Neutrophil (primary cell): Measurements from ENCODE around the gene ABLIM1.
"Not testable (repeated sequence)": the region's sequence is repeated elsewhere in the genome, so short reads cannot be mapped to it uniquely, and the experiment has no call there.

Source experiments
- H3K27ac ChIP-seq: fragments of 200-600 bp; sonication (generic); 2 replicates; pipeline ENCODE4 v1.5.1; 2016; ENCODE audit warnings: mild to moderate bottlenecking, moderate library complexity
- H3K27me3 ChIP-seq: fragments of 200-600 bp; sonication (generic); 2 replicates; pipeline ENCODE4 v1.6.0; 2016; ENCODE audit warnings: mild to moderate bottlenecking
- H3K36me3 ChIP-seq: fragments of 200-600 bp; sonication (generic); 2 replicates; pipeline ENCODE4 v1.5.1; 2017
- H3K4me1 ChIP-seq, 2 experiments: fragments of 200-600 bp in 1 of 2; sonication (generic) in 1 of 2; 1 replicate in 1 of 2; 2 replicates in 1 of 2; pipeline versions ENCODE4 v1.5.1 to v1.6.1; 2013 to 2016; ENCODE audit warnings: low read depth in 1 of 2, low read length in 1 of 2, mild to moderate bottlenecking in 1 of 2, moderate library complexity in 1 of 2; ENCODE audit not compliant: control insufficient read depth in 1 of 2, insufficient read depth in 1 of 2
- H3K4me3 ChIP-seq, 2 experiments: fragments of 200-600 bp in 1 of 2; sonication (generic) in 1 of 2; 1 replicate in 1 of 2; 2 replicates in 1 of 2; pipeline ENCODE4 v1.5.1; 2013 to 2016; ENCODE audit warnings: low read depth in 1 of 2, low read length in 1 of 2, mild to moderate bottlenecking in 1 of 2, moderate library complexity in 1 of 2
- H3K9me3 ChIP-seq: fragments of 200-600 bp; sonication (generic); 2 replicates; pipeline ENCODE4 v1.5.1; 2016
- TF ChIP-seq, protein P1 (sequence below): fragments of 200-600 bp; sonication (generic); IDR thresholded peaks from 2 replicates; pipeline ENCODE4 v1.5.1; 2016; ENCODE audit warnings: antibody characterized with exemption

ABLIM1 gene

DNA sequence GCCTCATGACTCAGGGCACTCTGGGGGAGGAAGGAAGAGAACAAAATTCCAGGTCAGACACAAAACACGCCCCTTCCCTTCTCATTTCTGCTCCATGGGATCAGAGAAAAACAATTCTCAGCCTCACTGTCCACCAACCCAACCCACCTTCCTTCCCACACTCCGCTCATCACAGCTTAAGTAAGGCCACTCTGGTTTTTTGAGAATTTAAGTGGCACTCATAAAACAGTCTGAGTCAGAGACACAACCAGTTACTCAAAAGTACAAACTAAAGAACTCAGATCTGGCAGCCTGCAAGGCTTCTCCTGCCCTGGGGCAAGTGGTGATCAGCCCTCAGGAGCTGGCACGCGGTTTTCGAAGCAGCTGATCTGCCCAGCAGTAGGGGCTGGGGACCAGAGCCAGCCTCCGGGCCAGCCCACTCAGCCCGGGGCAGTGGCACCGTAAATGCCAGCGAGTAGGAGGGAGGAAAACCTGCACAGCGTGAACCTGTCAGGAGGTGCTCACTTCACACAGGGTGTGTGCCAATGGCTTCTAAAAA, 39.1 kb upstream of the ABLIM1 start:
- TF ChIP-seq, protein P1, sequence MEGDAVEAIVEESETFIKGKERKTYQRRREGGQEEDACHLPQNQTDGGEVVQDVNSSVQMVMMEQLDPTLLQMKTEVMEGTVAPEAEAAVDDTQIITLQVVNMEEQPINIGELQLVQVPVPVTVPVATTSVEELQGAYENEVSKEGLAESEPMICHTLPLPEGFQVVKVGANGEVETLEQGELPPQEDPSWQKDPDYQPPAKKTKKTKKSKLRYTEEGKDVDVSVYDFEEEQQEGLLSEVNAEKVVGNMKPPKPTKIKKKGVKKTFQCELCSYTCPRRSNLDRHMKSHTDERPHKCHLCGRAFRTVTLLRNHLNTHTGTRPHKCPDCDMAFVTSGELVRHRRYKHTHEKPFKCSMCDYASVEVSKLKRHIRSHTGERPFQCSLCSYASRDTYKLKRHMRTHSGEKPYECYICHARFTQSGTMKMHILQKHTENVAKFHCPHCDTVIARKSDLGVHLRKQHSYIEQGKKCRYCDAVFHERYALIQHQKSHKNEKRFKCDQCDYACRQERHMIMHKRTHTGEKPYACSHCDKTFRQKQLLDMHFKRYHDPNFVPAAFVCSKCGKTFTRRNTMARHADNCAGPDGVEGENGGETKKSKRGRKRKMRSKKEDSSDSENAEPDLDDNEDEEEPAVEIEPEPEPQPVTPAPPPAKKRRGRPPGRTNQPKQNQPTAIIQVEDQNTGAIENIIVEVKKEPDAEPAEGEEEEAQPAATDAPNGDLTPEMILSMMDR, result no peak
- Histone ChIP-seq H3K27ac (no peak overlapping the region), H3K36me3 (no peaks in the 10 kb centered on the region), H3K4me1 (no peaks in the 10 kb centered on the region), H3K27me3 (peaks cover under 1% of the 10 kb centered on the region), H3K4me3 (no peak overlapping the region), H3K9me3 (no peaks in the 10 kb centered on the region)

DNA sequence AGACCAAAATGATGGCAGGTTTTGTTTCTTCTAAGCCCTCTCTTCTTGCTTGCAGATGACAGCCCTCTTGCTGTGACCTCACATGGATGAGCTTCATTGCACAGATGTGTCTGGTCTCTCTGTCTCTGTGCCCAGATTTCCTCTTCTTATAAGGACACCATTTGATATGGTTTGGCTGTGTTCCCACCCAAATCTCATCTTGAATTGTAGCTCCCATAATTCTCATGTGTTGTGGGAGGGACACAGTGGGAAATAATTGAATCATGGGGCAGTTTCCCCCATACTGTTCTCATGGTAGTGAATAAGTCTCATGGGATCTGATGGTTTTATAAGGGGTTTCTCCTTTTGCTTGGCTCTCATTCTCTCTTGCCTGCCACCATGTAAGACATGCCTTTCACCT, 38.2 kb upstream of the ABLIM1 start:
- not testable (repeated sequence) for H3K27ac ChIP-seq, H3K9me3 ChIP-seq, H3K36me3 ChIP-seq, H3K4me3 ChIP-seq, H3K27me3 ChIP-seq, H3K4me1 ChIP-seq

DNA sequence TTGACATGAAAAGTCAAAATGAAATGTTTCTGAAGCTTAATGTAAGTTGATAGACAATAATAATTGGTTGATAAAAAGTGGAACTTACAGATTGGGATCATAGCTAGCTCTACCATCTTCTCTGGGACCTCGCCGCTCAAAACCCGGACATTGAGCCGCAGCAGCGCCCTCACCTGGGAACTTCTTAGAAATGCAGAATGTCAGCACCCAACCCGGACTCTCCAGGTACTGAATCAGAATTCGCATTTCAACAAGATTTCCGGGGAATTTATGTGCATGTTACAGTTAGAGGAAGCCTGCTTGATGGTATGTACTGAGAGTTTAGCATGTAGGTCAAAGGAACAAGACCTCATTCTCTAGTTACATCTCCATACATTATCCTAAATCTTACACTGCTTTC, 36.7 kb upstream of the ABLIM1 start:
- Histone ChIP-seq H3K27ac (no peak overlapping the region), H3K27me3 (peaks cover 21% of the 10 kb centered on the region), H3K4me1 (peaks cover 0 to 6% of the 10 kb centered on the region in 2 experiments), H3K9me3 (no peaks in the 10 kb centered on the region), H3K36me3 (no peaks in the 10 kb centered on the region), H3K4me3 (no peak overlapping the region)
- TF ChIP-seq, protein P1, result no peak

DNA sequence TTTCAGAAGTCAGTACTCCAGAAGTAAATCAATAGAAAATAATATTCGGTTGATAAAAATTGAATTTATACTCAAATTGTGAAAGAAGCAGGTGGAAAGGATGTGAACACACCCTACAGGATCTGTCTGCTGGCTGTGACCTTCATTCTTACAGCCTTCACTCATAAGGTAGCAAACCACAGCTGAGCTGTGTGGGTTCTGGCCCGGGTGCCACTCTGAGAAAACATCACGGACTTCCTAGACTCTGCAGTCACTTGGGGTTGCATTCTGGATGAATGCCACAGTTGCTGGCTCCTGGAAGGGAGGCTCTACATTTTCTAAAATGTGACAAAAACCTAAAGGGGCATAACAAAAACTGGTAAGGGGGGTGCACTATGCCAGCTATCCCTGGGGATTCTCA, 36.0 kb upstream of the ABLIM1 start:
- no peaks in the 10 kb centered on the region for H3K36me3 ChIP-seq
- TF ChIP-seq, protein P1, result no peak
- peaks cover 21% of the 10 kb centered on the region for H3K27me3 ChIP-seq
- peaks cover 0 to 6% of the 10 kb centered on the region in 2 experiments for H3K4me1 ChIP-seq
- H3K9me3 ChIP-seq, result no peaks in the 10 kb centered on the region
- H3K27ac ChIP-seq, result no peak overlapping the region
- no peak overlapping the region for H3K4me3 ChIP-seq

DNA sequence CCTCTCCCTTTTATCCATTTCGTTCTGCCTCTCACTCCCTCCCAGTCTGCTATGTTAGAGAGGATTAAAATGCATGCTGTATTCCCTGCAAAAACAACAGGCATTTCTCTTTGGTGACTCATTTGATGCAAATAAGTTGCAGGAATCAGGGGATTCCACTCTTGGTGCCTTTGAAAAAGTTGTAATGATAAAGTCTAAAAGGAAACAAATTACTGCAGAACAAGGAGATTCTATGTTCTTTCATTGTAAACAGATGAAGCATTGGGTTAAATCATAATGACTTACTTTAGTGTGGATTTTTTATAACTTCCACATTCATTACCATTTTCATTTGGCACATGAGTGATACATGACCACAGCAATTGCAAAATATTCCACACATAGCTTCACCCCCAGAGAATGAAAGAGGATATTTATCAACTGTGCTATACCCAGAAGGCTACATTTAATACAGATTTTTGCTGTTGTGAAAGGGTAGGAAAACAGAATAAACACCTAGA, 33.4 kb upstream of the ABLIM1 start:
- peaks cover 0 to 6% of the 10 kb centered on the region in 2 experiments for H3K4me1 ChIP-seq
- no peaks in the 10 kb centered on the region for H3K36me3 ChIP-seq
- H3K9me3 ChIP-seq, result no peaks in the 10 kb centered on the region
- TF ChIP-seq, protein P1, result no peak
- H3K4me3 ChIP-seq, result no peak overlapping the region
- H3K27ac ChIP-seq, result no peak overlapping the region
- H3K27me3 ChIP-seq, result peaks cover 21% of the 10 kb centered on the region

DNA sequence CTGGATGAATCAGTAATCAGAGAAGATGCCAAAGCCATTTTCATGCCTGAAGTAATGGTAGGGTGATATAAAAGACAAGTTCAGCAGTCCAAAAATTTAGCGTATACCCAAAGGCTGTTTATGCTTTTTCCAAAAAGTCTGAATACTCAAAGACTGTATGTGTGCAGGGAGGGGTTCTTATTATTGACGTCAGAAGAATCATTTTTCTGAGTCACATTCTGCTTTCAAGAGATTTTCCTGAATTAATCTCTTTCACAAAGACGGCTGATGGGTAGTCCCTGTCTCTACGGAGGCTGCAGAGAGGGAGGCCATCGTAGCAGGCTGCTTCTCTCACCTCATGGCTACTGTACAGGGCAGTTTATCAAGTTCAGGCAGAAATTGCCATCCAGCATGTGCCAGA, 30.7 kb upstream of the ABLIM1 start:
- TF ChIP-seq, protein P1, result no peak
- no peak overlapping the region for H3K27ac ChIP-seq
- H3K9me3 ChIP-seq, result no peaks in the 10 kb centered on the region
- H3K27me3 ChIP-seq, result peaks cover 40% of the 10 kb centered on the region
- H3K4me3 ChIP-seq, result no peak overlapping the region
- H3K36me3 ChIP-seq, result no peaks in the 10 kb centered on the region
- peaks cover 0 to 6% of the 10 kb centered on the region in 2 experiments for H3K4me1 ChIP-seq
